VCaP (cell line): ENCODE measurements around the gene MYCN.
A peak's percentile ranks its signal among the peaks of the same experiment; 100 is the strongest.

Experiments
- H3K27ac ChIP-seq: fragments of 450-650 bp; 2 replicates; pipeline ENCODE4 v1.5.1; 2017
- TF ChIP-seq, protein P1 (sequence below): fragments of 450-650 bp; conservative IDR thresholded peaks from 2 replicates; pipeline ENCODE4 v1.5.1; 2017; ENCODE audit warnings: mild to moderate bottlenecking, moderate library complexity

MYCN gene

DNA sequence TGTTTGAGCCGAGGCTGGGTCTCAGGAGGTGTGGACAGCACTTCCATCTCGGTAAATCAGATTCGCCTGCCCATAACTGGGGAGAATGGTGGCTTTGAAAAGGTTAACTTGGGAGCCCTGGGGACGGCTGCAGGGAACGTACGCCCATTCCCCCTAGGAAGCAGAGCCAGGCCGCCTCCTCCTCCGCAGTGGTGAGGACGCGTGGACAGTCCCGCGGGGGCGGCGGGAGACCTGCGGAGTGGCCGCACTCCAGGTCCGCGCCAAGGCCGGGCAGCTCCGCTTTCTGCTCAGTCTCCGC, 845 bp upstream of the MYCN start:
- TF ChIP-seq, protein P1, sequence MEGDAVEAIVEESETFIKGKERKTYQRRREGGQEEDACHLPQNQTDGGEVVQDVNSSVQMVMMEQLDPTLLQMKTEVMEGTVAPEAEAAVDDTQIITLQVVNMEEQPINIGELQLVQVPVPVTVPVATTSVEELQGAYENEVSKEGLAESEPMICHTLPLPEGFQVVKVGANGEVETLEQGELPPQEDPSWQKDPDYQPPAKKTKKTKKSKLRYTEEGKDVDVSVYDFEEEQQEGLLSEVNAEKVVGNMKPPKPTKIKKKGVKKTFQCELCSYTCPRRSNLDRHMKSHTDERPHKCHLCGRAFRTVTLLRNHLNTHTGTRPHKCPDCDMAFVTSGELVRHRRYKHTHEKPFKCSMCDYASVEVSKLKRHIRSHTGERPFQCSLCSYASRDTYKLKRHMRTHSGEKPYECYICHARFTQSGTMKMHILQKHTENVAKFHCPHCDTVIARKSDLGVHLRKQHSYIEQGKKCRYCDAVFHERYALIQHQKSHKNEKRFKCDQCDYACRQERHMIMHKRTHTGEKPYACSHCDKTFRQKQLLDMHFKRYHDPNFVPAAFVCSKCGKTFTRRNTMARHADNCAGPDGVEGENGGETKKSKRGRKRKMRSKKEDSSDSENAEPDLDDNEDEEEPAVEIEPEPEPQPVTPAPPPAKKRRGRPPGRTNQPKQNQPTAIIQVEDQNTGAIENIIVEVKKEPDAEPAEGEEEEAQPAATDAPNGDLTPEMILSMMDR, result no peak; the same call in 1 of the 2 replicates
- peak overlapping the region; percentile 18; the same call in 1 of the 2 replicates for H3K27ac ChIP-seq

DNA sequence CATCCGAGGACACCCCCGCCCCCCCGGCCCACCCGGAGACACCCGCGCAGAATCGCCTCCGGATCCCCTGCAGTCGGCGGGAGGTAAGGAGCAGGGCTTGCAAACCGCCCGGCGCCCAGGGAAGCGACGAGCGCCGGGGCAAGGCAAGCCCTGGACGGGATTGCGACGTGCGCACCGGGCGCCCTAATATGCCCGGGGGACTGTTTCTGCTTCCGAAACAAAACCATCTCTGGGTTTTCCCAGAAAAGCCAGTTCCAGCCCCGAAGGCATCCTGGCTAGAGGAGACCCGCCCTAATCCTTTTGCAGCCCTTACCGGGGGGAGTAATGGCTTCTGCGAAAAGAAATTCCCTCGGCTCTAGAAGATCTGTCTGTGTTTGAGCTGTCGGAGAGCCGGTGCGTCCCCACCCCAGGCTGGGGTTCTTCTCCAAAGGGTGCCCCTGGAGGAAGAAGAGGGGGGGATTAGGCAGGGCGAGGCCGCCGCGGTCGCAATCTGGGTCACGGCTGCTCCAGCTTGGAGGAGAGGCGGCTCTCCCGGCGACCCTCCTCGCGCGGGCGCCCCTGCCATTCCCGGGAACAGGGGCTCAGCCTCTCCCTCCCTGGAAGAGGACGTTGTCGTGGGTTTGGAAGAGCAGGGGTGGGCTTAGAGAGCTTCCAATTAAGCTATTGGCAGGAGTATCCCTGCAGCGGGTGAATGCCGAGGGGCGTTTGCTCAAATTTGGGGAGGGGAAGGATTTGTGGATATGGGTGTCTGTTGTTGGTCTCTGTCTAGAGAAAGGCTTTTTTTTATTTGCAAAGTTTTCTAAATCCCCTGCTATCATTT, 521 bp downstream of the MYCN start:
- TF ChIP-seq, protein P1, result no peak
- H3K27ac ChIP-seq, result no peak overlapping the region; the same call in 1 of the 2 replicates

GRCh38 chr2:15941481-15941850, 1.1 kb downstream of the MYCN start:
- no peak overlapping the region for H3K27ac ChIP-seq
- TF ChIP-seq, protein P1, result no peak

- TF ChIP-seq, protein P1, result no peak
- no peak overlapping the region; the same call in 1 of the 2 replicates for H3K27ac ChIP-seq
These were observed 1.7 kb downstream of the MYCN start for GRCh38 chr2:15941871-15942710.

DNA sequence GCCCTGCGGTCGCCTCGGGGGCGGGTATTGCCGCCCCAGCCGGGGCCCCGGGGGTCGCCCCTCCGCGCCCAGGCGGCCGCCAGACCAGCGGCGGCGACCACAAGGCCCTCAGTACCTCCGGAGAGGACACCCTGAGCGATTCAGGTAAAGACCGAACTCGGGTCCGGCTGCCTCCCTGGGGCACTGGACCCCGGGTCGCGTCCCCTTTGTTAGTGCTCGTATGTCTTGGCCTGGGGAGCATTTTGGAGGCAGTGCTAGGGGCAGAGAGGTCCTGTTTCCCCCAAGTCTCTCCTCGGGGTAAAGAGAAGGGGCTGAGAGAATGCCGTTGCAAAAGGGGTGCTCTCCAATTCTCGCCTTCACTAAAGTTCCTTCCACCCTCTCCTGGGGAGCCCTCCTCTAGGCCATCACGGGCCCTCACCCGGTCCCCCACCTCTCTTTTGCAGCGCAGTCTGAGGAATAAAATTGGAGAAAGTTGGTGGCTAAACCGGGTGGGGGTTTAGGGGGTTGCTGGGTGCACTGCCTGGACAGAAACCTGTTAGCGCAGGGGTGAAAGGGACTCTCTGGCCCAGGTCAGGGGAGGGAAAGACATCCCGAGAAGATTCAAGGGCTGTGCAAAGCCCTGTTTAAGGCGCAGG, 2.5 kb downstream of the MYCN start:
- TF ChIP-seq, protein P1, result no peak
- no peak overlapping the region for H3K27ac ChIP-seq

DNA sequence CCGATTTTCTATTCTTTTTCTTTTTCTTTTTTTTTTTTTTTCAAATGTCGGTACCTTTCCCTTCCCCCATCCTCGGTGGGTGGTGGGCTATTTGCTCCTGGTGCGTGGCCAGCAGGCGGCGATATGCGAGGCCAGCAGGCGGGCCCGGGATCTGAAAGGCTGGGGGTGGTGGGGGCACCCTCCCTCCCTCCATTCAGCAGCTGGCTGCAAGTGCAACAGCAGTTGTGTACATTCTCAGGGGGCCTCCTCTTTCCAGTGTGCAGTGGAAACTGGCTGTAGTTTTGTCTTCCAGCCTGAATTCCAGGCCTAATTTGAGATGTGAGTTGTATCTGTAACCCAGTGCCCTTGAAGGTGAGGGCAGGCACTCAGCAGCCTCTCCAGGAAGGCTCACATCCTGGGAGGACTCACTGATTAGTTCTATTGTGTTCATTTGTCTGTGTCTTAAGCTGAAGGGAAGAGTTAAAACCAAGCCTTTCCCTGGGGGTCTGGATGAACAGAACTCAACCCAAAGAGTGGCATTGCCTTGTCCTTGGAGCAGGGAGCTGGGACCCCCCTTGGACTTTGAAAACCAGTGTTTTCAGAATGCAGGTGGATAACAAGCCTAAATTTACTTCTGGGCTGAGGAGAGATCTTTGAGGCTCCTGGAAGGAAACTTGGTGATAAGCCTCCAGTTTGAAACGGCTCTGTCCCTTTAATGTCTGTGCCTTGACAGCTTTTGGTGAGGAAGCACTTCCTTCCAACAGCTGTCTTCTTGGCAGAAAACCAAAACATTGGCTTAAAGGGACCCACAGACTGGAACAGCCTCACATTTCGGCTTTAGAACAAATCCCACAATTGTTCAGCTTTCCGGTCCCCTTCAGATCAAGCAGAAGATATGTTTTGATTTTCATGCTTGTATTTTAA, 3.3 kb downstream of the MYCN start:
- H3K27ac ChIP-seq, result no peak overlapping the region
- TF ChIP-seq, protein P1, result peak; percentile 18
